GM12864 (cell line): ENCODE results near the gene PEX11B.
A peak's percentile ranks its signal among the peaks of the same experiment; 100 is the strongest.

ENCODE experiments used
- DNase-seq: peaks from one replicate; pipeline ENCODE4 v3.0.0-alpha.2; 2011; ENCODE audit warnings: low read depth
- H3K4me3 ChIP-seq: 2 replicates; pipeline ENCODE4 v1.5.1; 2011; ENCODE audit warnings: mild to moderate bottlenecking, low read depth, low read length, control low read depth
- CTCF ChIP-seq: IDR thresholded peaks from 2 replicates; pipeline ENCODE4 v1.5.1; 2011; ENCODE audit warnings: low read depth, mild to moderate bottlenecking, moderate library complexity, low read length, control low read depth, inconsistent platforms; ENCODE audit errors: missing control alignments

The PEX11B gene, protein sequence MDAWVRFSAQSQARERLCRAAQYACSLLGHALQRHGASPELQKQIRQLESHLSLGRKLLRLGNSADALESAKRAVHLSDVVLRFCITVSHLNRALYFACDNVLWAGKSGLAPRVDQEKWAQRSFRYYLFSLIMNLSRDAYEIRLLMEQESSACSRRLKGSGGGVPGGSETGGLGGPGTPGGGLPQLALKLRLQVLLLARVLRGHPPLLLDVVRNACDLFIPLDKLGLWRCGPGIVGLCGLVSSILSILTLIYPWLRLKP

GRCh38 chr1:145918144-145918991 lies at the start of gene PEX11B:
Gene PEX11B (minus strand): TSS chr1:145918717. CDS start chr1:145918688, 29 bp downstream.
- no peak for TF ChIP-seq CTCF
- peak; percentile 74 for DNase-seq
- peak within 1 kb of the TSS; percentile 97 for H3K4me3 ChIP-seq

GRCh38 chr1:145967288-145967687 lies 48.8 kb upstream of the PEX11B start:
- TF ChIP-seq CTCF = no peak
- no peak overlapping the region for H3K4me3 ChIP-seq
- no peak for DNase-seq

GRCh38 chr1:145965119-145965744 lies 46.7 kb upstream of the PEX11B start:
- peak overlapping the region; percentile 77 for H3K4me3 ChIP-seq
- DNase-seq = no peak
- TF ChIP-seq CTCF = no peak

GRCh38 chr1:145964328-145965118 lies 46.0 kb upstream of the PEX11B start, which contains the start of the genes ANKRD34A and POLR3GL:
Gene ANKRD34A (minus strand): TSS chr1:145964575. CDS start chr1:145961759, 2,816 bp downstream.
Gene POLR3GL (plus strand): TSS chr1:145964690. CDS start chr1:145974866, 10,176 bp downstream.
- no peak for TF ChIP-seq CTCF
- DNase-seq = peak; percentile 91
- H3K4me3 ChIP-seq = peak within 1 kb of the TSS; percentile 77

- TF ChIP-seq CTCF = no peak
- DNase-seq = no peak
- peak overlapping the region; percentile 77 for H3K4me3 ChIP-seq
These were observed 44.9 kb upstream of the PEX11B start for GRCh38 chr1:145963265-145964019.
